Measurements from ENCODE around the gene ANKRD22. TPM values are rescaled to one million over a fixed set of nuclear protein-coding genes. Genes with fewer than 3 reads are reported as not detected.

The ANKRD22 gene
- total and polyA plus RNA-seq, 2 of the 8 experiments (the other 6 are each of a cell fraction or from before 2014, with no cell fraction given): 0.68 TPM; not detected in 1

GRCh38 chr10:88883448-88883809, 31.8 kb upstream of the ANKRD22 start:
- no peaks in the 10 kb centered on the region for H3K79me1 ChIP-seq (ENCODE audit: low read depth, low read length)
- no peak overlapping the region for H2AK5ac ChIP-seq (ENCODE audit: low read depth, low read length)
- no peaks in the 10 kb centered on the region for H3K36me3 ChIP-seq (ENCODE audit: control insufficient read depth in 2 of 4, insufficient read depth in 4 of 4, low read length in 3 of 4)
- no peak overlapping the region for H3K4me2 ChIP-seq (ENCODE audit: insufficient read depth in 1 of 2, low read depth in 2 of 2, low read length in 2 of 2)
- H3K23me2 ChIP-seq (ENCODE audit: low read depth, low read length): peaks cover 10% of the 10 kb centered on the region; the same call in 1 of the 2 replicates
- H2BK5ac ChIP-seq (ENCODE audit: low read depth, low read length): no peak overlapping the region
- H3K18ac ChIP-seq (ENCODE audit: extremely low read depth, low read length): no peak overlapping the region
- H3K9me3 ChIP-seq (ENCODE audit: insufficient read depth in 2 of 2, low read depth in 1 of 2, low read length in 1 of 2): no peaks in the 10 kb centered on the region
- H2BK12ac ChIP-seq (ENCODE audit: low read depth, low read length): no peak overlapping the region
- H3K4me3 ChIP-seq (ENCODE audit: extremely low read depth in 1 of 4, insufficient read depth in 2 of 4, low read depth in 3 of 4, low read length in 4 of 4): no peak overlapping the region
- H3K23ac ChIP-seq (ENCODE audit: insufficient read length): no peak overlapping the region
- H3K27ac ChIP-seq (ENCODE audit: low read depth, low read length): no peak overlapping the region
- no peak overlapping the region for H4K5ac ChIP-seq (ENCODE audit: insufficient read length, low read depth, low read length)
- DNase-seq (ENCODE audit: low read depth in 1 of 2, low spot score in 2 of 2) (no peak), FAIRE-seq (no peak)
- H4K91ac ChIP-seq (replicated peaks; ENCODE audit: insufficient read length, low read length): no peak overlapping the region
- no peak overlapping the region for H2AFZ ChIP-seq (ENCODE audit: low read length)
- H3K27me3 ChIP-seq (replicated peaks in 1 of 4; ENCODE audit: control insufficient read depth in 3 of 4, extremely low read depth in 1 of 4, insufficient read depth in 3 of 4, low read length in 3 of 4): peaks cover 0 to 3% (median 1%) of the 10 kb centered on the region in 4 experiments; a peak in 1 of 7 replicates
- H3K9ac ChIP-seq (replicated peaks in 1 of 4; ENCODE audit: extremely low read depth in 1 of 4, low read depth in 3 of 4, low read length in 3 of 4): no peak overlapping the region
- H3K14ac ChIP-seq (ENCODE audit: insufficient read length): no peak overlapping the region
- no peaks in the 10 kb centered on the region for H4K20me1 ChIP-seq (replicated peaks in 1 of 2; ENCODE audit: control insufficient read depth in 1 of 2, insufficient read depth in 2 of 2, low read length in 2 of 2)
- H3K4ac ChIP-seq (replicated peaks; ENCODE audit: insufficient read length, low read depth, low read length): no peak overlapping the region
- no peak overlapping the region for H2BK120ac ChIP-seq (replicated peaks; ENCODE audit: low read depth, low read length)
- H3K56ac ChIP-seq (replicated peaks; ENCODE audit: insufficient read length, low read depth, low read length): no peak overlapping the region
- WGBS, 2 experiments (ENCODE audit: extremely low coverage in 1 of 2, insufficient coverage in 1 of 2, insufficient read length in 1 of 2, insufficient replicate concordance in 2 of 2, low coverage in 1 of 2, low lambda C conversion rate in 2 of 2, missing lambda C conversion rate in 1 of 2): 80% methylated on average over 2 of the region's 2 CpGs; no CpG with 5 or more reads in 1 of the 2 experiments
- H2BK15ac ChIP-seq (ENCODE audit: low read length): no peak overlapping the region
- ChIA-PET POLR2A (ENCODE audit: partially characterized antibody) (no interaction called here), CTCF (ENCODE audit: partially characterized antibody) (interaction anchor here (1.2 kb wide), 1 partner anchor 47 kb away, joined by 4 read pairs; no protein-coding TSS in a partner anchor)
- H3K4me1 ChIP-seq (replicated peaks in 1 of 4; ENCODE audit: control insufficient read depth in 3 of 4, insufficient read depth in 4 of 4, low read length in 3 of 4): peaks cover 0 to 4% (median 2%) of the 10 kb centered on the region in 4 experiments; a peak in 2 of 7 replicates
- H2BK20ac ChIP-seq (ENCODE audit: low read length): no peak overlapping the region
- no peak overlapping the region for H4K8ac ChIP-seq (ENCODE audit: extremely low read depth, insufficient read depth, low read length)
- H3K79me2 ChIP-seq (ENCODE audit: control insufficient read depth in 1 of 2, insufficient read depth in 2 of 2, low read length in 2 of 2): no peaks in the 10 kb centered on the region
- no peak for TF ChIP-seq MAFK (IDR thresholded peaks at IDR 0.05; ENCODE audit: low read depth, low read length)
- no peak for TF ChIP-seq RXRA (IDR thresholded peaks at IDR 0.05; ENCODE audit: insufficient read depth, low read depth, low read length)
- TF ChIP-seq TBP (IDR thresholded peaks at IDR 0.05; ENCODE audit: low read depth, low read length): no peak
- TF ChIP-seq PHF8 (conservative IDR thresholded peaks at IDR 0.05; ENCODE audit: low read depth, low read length): no peak
- TF ChIP-seq CREB1 (IDR thresholded peaks at IDR 0.05): no peak
- no peak for TF ChIP-seq ZNF274 (IDR thresholded peaks at IDR 0.05; ENCODE audit: borderline replicate concordance, extremely low read depth, low read length)
- TF ChIP-seq POLR2AphosphoS5 (IDR thresholded peaks at IDR 0.05; ENCODE audit: low read depth, low read length): no peak
